T-helper 9 cell (primary cell): Measurements from ENCODE around the gene USP6NL.

Source experiments
- DNase-seq: peaks from one replicate; pipeline ENCODE4 v3.0.0-alpha.2; 2020

Gene USP6NL

GRCh38 chr10:11616021-11616420 is 4.6 kb upstream of the USP6NL start:
- no peak for DNase-seq

DNA sequence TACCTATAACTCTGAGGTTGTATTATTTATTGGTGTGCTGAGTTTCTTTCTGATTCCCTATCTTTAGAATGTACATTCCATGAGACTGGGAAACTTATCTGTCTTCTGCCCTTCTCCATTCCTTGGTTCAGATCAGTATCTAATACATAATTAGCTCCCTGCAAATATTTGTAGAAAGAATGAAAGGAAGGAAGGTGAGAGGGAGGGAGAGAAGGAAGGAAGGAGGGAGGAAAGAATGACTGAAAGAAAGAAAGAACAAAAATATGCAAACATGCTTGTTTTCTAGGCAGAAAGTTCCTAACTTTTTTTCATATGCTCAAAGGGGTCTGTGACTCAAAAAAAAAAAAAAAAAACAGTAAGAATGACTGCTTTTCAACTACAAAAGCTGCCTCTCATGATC is 3.9 kb upstream of the USP6NL start:
- DNase-seq: no peak

DNA sequence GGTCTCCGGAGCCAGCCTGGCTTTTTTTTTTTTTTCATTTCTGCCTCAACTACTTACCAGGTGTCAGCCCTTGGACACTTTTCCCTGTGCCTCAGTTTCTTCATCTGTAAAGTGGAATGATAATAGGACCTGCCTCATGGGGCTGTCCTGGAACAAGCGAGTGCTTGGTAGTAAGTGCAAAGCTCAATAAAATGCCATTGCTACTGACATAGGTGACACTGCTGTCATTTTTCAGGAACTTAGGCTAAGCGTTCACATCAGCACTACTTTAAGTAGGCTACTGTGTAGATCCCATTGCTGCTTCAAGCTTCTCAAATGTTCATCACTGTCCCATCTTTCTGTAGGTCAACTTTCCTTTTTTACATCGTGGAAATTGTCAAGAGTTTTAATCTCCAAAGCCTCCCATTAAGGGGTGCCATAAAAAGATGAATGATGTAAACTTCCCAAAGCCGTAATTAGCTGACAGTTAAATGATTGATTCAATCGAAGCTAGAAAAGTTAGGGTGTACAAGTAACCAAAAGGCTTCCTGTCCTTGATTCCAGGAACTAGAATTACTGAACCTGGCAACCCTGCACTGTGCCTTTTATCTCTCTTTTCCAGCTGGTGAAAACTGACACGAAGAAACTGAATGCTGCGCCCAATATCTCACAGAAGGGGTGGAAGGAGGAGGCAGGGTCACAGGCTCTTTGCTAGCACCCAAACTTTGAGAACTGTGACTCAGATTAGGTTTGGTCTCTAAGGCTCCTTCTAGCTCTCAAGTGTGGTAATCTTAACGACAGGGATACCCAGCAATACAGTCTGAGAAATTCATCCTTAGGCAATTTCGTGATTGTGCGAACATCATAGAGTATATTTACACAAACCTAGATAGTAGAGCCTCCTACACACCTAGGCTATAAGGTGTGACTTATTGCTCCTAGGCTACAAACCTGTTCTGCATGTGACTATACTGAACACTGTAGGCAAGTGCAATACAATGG is 861 bp upstream of the USP6NL start:
- no peak for DNase-seq

- peak; percentile 6 for DNase-seq
These were observed 613 bp downstream of the USP6NL start for GRCh38 chr10:11610826-11611247.

- no peak for DNase-seq
These were observed 1.2 kb downstream of the USP6NL start for GRCh38 chr10:11610166-11610825.

- DNase-seq: no peak
These were observed 1.9 kb downstream of the USP6NL start for GRCh38 chr10:11609492-11610093.

DNA sequence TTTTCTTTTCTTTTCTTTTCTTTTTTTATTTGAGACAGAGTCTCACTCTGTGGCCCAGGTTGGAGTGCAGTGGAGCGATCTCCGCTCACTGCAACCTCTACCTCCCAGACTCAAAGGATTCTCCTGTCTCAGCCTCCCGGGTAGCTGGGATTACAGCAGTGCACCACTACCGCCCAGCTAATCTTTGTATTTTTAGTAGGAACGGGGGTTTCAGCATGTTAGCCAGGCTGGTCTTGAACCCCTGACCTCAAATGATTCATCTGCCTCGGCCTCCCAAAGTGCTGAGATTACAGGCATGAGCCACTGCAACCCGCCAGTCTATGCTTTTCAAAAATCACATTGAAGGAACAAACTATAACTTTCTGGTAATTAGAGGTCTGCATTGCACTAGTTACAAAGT is 2.4 kb downstream of the USP6NL start:
- DNase-seq: no peak

- DNase-seq: no peak
These were observed 3.1 kb downstream of the USP6NL start for GRCh38 chr10:11608159-11609013.

DNA sequence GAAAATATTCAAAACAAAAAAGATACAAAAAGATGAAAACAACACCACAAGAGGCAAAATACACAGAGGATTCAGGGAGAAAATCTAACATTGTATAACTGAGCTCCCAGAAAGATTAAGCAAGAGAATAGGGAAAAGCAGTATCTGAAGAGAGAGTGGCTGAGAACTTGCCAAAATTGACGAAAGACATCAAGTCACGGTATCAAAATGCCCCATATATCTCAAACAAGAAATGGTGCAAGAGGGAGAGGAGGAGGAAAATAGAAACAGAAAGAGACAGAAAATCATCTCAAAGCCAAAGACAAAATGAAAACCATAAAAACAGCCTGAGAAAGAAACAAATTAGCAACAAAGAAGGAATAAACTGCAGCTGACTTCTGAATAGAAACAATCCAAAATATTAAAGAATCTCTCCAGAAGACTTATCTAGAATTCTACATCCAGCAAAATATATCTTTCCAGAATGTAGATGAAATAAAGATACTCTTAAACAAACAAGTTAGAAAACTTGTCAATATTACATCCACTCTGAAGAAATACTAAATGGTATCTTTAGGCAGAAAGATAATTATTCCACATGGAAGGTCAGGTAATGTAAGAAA is 5.5 kb downstream of the USP6NL start:
- DNase-seq: no peak

DNA sequence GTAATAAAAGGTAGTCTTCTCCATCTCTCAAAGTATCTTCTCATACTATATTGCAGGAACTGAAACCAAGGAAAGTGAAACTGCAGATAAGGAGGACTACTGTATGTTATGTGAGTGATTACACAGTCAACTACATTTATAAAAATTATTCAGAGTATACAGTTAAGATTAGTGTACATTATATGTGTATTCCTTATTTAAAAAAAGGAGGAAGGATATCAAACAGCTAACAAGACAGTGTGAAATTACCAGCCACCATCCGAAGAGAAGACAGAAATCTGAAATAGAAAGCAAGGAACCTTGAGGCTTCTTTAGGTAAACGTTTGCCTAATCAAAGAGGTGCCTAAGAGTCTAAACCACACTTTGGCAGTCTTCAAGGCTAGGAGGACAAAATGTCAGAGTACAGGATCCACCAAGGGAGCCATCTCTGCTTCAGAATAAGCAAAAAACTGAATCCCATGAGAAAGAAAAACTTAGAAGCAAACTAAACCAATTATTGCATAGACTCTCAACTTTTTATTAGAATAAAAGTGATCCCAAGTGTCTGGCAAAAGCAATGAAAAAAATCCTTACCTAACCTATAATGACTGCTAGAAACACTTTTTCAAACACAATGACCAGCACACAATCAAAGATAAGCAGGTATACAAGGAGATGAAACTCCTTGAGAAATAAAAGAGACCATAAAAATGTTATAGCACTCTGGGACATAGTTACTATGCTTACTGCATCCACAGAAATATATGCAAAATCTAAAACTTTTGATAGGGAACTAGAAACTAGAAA is 6.4 kb downstream of the USP6NL start:
- no peak for DNase-seq

GRCh38 chr10:11603741-11604140 is 7.7 kb downstream of the USP6NL start:
- DNase-seq: no peak

- no peak for DNase-seq
These were observed 8.4 kb downstream of the USP6NL start for GRCh38 chr10:11602919-11603523.

DNA sequence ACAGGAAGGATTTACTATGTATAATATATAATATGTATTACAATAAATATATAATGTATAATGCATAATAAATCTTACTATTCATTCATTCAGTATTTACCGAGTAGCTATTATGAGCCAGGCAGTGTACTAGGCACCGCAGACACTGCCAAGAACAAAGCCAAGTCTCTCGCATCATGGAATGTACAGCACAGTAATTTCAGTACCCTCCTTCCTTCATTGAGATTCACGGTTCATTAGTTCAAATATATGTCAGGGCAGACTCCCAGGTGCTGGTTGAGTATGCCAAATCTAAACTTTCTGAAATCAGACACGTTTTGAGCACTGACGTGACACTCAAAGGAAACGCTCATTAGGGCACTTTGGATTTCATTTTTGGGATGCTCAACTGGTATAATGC is 9.1 kb downstream of the USP6NL start:
- DNase-seq: no peak

DNA sequence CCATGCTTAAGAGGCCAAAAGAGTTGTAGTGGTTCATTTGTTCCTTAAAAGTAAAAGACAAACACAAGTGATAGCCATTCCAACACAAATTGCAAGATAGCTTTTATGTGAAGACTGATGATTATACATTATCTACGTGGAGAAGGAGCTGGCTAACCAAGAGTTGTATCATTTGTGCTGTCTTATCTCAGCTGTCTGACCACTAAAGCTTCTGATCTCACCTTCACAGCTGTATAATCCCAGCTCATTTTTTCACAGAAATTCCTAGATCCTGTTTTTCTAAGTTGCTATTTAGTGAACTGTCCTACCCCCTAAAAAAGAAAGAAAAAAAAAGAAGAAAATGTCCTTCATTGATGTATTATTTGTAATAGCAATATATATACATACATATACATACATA is 9.8 kb downstream of the USP6NL start:
- DNase-seq: no peak

GRCh38 chr10:11600280-11600679 is 11.2 kb downstream of the USP6NL start:
- no peak for DNase-seq

- no peak for DNase-seq
These were observed 12.6 kb downstream of the USP6NL start for GRCh38 chr10:11598712-11599397.

DNA sequence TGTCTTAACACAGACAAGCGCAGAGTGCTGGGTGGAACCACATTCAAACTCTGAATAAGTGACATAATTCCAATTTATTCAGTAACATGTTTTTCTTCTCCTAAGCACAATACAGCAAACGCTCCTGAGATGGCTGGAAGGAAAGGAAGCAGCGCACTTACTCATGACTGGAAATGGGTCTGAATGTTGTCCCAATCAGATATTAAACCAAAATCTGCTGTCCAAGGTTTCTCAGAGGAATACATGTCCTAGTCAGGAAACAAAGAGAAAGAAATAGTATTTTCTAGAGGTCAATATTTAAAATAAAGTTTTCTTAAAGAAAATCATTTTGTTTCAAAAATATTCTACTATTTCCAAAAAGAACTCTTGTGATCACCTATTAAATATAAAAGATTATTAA is 14.0 kb downstream of the USP6NL start:
- DNase-seq: no peak

- no peak for DNase-seq
These were observed 16.1 kb downstream of the USP6NL start for GRCh38 chr10:11595395-11595692.

DNA sequence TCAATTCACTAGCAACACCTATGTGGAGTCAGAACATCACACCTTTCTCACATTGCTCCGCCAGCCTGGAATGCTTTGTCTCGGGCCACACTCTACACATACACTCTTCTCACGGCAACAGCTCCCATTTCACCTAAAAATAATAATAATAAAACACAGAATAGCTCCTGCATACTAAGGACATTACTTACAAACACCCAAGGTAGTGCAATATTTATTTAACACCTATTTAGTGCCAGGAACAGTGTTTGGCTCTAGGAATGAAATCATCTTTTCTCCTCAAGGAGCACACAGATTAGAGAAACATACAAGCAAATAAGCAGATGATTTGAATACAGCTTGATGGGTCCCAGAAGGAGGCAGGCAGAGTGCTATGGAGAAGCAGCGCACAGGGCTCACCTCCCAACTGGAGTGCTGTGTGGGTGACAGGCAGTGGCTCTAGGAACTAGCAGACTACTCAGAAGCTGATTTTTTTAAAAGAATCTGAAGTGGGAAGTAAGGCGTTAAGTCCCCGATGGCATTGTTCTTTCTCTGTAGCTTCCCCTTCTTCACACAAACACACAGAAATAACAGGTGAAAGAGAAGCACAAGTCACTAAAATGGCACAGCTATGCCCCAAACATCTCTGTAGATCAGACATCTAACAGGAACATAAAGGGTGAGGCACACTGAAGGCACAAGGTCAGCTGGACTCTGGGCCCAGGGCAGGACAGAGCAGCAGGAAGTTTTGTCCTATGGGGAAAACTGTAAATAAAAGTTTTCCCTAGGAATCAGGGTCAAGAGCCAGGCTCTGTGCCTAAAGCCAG is 16.7 kb downstream of the USP6NL start:
- no peak for DNase-seq

- DNase-seq: no peak
These were observed 17.8 kb downstream of the USP6NL start for GRCh38 chr10:11593612-11594011.
